DND-41 (cell line): Measurements from ENCODE around the gene ARV1.

Source experiments
- ATAC-seq: fragments of 200-7000 bp; cut with Tn5 transposase; 3 replicates; pipeline ENCODE4 v1.9.1; 2021; ENCODE audit warnings: low read depth; ENCODE audit not compliant: insufficient read depth
- DNase-seq: peaks from one replicate; pipeline ENCODE4 v3.0.0-alpha.2; 2020
- H2AFZ ChIP-seq: 2 replicates; pipeline ENCODE4 v1.6.0; 2012; ENCODE audit warnings: low read depth, low read length
- H3K27ac ChIP-seq: 2 replicates; pipeline ENCODE4 v1.5.1; 2012; ENCODE audit warnings: low read length, inconsistent platforms
- H3K27me3 ChIP-seq: fragments of 200-600 bp; sonication (generic); 2 replicates; pipeline ENCODE4 v1.6.0; 2012; ENCODE audit warnings: low read length, mild to moderate bottlenecking, inconsistent platforms; ENCODE audit not compliant: insufficient read depth, poor library complexity
- H3K36me3 ChIP-seq: 2 replicates; pipeline ENCODE4 v1.5.1; 2012; ENCODE audit warnings: low read length, inconsistent platforms; ENCODE audit not compliant: insufficient read depth
- H3K4me1 ChIP-seq: 2 replicates; pipeline ENCODE4 v1.5.1; 2012; ENCODE audit warnings: mild to moderate bottlenecking, low read length; ENCODE audit not compliant: insufficient read depth
- H3K4me2 ChIP-seq: 2 replicates; pipeline ENCODE4 v1.6.0; 2012; ENCODE audit warnings: mild to moderate bottlenecking, moderate library complexity, low read length, inconsistent platforms; ENCODE audit not compliant: insufficient read depth
- H3K4me3 ChIP-seq, 2 experiments: fragments of 200-600 bp in 1 of 2; shearing (Covaris generic) in 1 of 2; 2 replicates each; pipeline ENCODE4 v1.5.1; 2012 to 2016; ENCODE audit warnings: inconsistent platforms in 2 of 2, low read length in 2 of 2, mild to moderate bottlenecking in 2 of 2, low read depth in 1 of 2, moderate library complexity in 1 of 2
- H3K79me2 ChIP-seq: 2 replicates; pipeline ENCODE4 v1.6.0; 2012; ENCODE audit warnings: low read length, inconsistent platforms; ENCODE audit not compliant: insufficient read depth
- H3K9ac ChIP-seq: 2 replicates; pipeline ENCODE4 v1.6.0; 2012; ENCODE audit warnings: low read depth, mild to moderate bottlenecking, inconsistent platforms, low read length, moderate library complexity
- H3K9me3 ChIP-seq: 2 replicates; pipeline ENCODE4 v1.5.1; 2012; ENCODE audit warnings: low read length, moderate library complexity, mild to moderate bottlenecking, inconsistent platforms; ENCODE audit not compliant: insufficient read depth, severe bottlenecking
- H4K20me1 ChIP-seq: 2 replicates; pipeline ENCODE4 v1.6.0; 2012; ENCODE audit warnings: low read length; ENCODE audit not compliant: insufficient read depth
- CTCF ChIP-seq: IDR thresholded peaks from 2 replicates; pipeline ENCODE4 v1.5.1; 2012; ENCODE audit warnings: borderline replicate concordance, low read length, moderate library complexity, mild to moderate bottlenecking; ENCODE audit not compliant: poor library complexity, severe bottlenecking; ENCODE audit errors: extremely low read depth
- EZH2 ChIP-seq: IDR thresholded peaks from 3 replicates; pipeline ENCODE4 v1.6.1; 2012; ENCODE audit warnings: borderline replicate concordance, low read depth, mild to moderate bottlenecking, moderate library complexity, low read length, inconsistent platforms; ENCODE audit not compliant: severe bottlenecking

Gene ARV1

GRCh38 chr1:230936475-230936874 lies 42.4 kb upstream of the ARV1 start:
- Histone ChIP-seq H3K36me3 (peaks cover 7% of the 10 kb centered on the region; the same call in 1 of the 2 replicates), H3K4me3 (no peak overlapping the region), H3K27me3 (no peaks in the 10 kb centered on the region), H3K27ac (no peak overlapping the region), H4K20me1 (no peaks in the 10 kb centered on the region), H3K9me3 (no peaks in the 10 kb centered on the region), H3K79me2 (no peaks in the 10 kb centered on the region), H3K4me2 (no peak overlapping the region), H3K4me1 (no peaks in the 10 kb centered on the region), H3K9ac (no peak overlapping the region), H2AFZ (no peak overlapping the region)
- no peak for DNase-seq
- TF ChIP-seq CTCF (no peak), EZH2 (no peak)
- ATAC-seq = no peak

- Histone ChIP-seq H3K4me3 (no peak overlapping the region), H3K9ac (no peak overlapping the region), H3K36me3 (peaks cover 7% of the 10 kb centered on the region; the same call in 1 of the 2 replicates), H3K79me2 (no peaks in the 10 kb centered on the region), H3K27ac (no peak overlapping the region), H3K27me3 (no peaks in the 10 kb centered on the region), H3K4me1 (no peaks in the 10 kb centered on the region), H3K4me2 (no peak overlapping the region), H4K20me1 (no peaks in the 10 kb centered on the region), H2AFZ (no peak overlapping the region), H3K9me3 (no peaks in the 10 kb centered on the region)
- no peak for TF ChIP-seq CTCF
- TF ChIP-seq EZH2 = no peak
- DNase-seq = no peak
- ATAC-seq = no peak
These were observed 41.5 kb upstream of the ARV1 start for GRCh38 chr1:230937371-230937770.

- Histone ChIP-seq H3K4me2 (no peak overlapping the region), H3K27me3 (no peaks in the 10 kb centered on the region), H2AFZ (no peak overlapping the region), H3K9ac (no peak overlapping the region), H3K4me3 (no peak overlapping the region), H3K79me2 (no peaks in the 10 kb centered on the region), H3K36me3 (peaks cover 19% of the 10 kb centered on the region; the same call in 1 of the 2 replicates), H3K27ac (no peak overlapping the region), H3K9me3 (no peaks in the 10 kb centered on the region), H3K4me1 (no peaks in the 10 kb centered on the region), H4K20me1 (no peaks in the 10 kb centered on the region)
- DNase-seq (no peak), ATAC-seq (no peak)
- TF ChIP-seq CTCF = no peak
- no peak for TF ChIP-seq EZH2
These were observed 39.9 kb upstream of the ARV1 start for GRCh38 chr1:230938924-230939368.

- no peak overlapping the region for H2AFZ ChIP-seq
- no peak for TF ChIP-seq CTCF
- TF ChIP-seq EZH2 = no peak
- H3K27me3 ChIP-seq = no peaks in the 10 kb centered on the region
- H4K20me1 ChIP-seq = no peaks in the 10 kb centered on the region
- DNase-seq (no peak), ATAC-seq (no peak)
- H3K9me3 ChIP-seq = no peaks in the 10 kb centered on the region
- no peak overlapping the region for H3K9ac ChIP-seq
- no peaks in the 10 kb centered on the region for H3K79me2 ChIP-seq
- no peaks in the 10 kb centered on the region for H3K4me1 ChIP-seq
- H3K4me3 ChIP-seq = no peak overlapping the region
- peaks cover 26% of the 10 kb centered on the region; the same call in 1 of the 2 replicates for H3K36me3 ChIP-seq
- no peak overlapping the region for H3K27ac ChIP-seq
- no peak overlapping the region for H3K4me2 ChIP-seq
These were observed 38.9 kb upstream of the ARV1 start for GRCh38 chr1:230939806-230940489.
